H9 (cell line): ENCODE data around the gene NDUFS6. TPM values are rescaled to one million over a fixed set of nuclear protein-coding genes. Genes with fewer than 3 reads are reported as not detected.

ENCODE experiments used
- DNase-seq: peaks from one replicate; pipeline ENCODE4 v3.0.0-alpha.2; 2017
- H2AFZ ChIP-seq: one replicate; pipeline ENCODE4 v1.6.1; 2013; ENCODE audit warnings: mild to moderate bottlenecking, low read length, control low read depth, moderate library complexity
- H2AK5ac ChIP-seq: 2 replicates; pipeline ENCODE4 v1.6.1; 2013; ENCODE audit warnings: low read length, control low read depth, mixed read lengths; ENCODE audit not compliant: insufficient read length
- H2BK120ac ChIP-seq: one replicate; pipeline ENCODE4 v1.6.1; 2013; ENCODE audit warnings: low read depth, mild to moderate bottlenecking, low read length, control low read depth, inconsistent platforms; ENCODE audit not compliant: poor library complexity, severe bottlenecking
- H2BK12ac ChIP-seq: 2 replicates; pipeline ENCODE4 v1.6.1; 2013; ENCODE audit warnings: low read length, control low read depth, mixed read lengths, low read depth; ENCODE audit not compliant: insufficient read length
- H2BK15ac ChIP-seq: 2 replicates; pipeline ENCODE4 v1.6.1; 2013; ENCODE audit warnings: low read depth, low read length, control low read depth
- H2BK20ac ChIP-seq: one replicate; pipeline ENCODE4 v1.6.1; 2013; ENCODE audit warnings: low read depth, mild to moderate bottlenecking, low read length, control low read depth, inconsistent platforms; ENCODE audit not compliant: poor library complexity, severe bottlenecking
- H2BK5ac ChIP-seq: 2 replicates; pipeline ENCODE4 v1.6.1; 2013; ENCODE audit warnings: low read length, control low read depth, mixed read lengths; ENCODE audit not compliant: insufficient read length
- H3K14ac ChIP-seq: 2 replicates; pipeline ENCODE4 v1.6.1; 2013; ENCODE audit warnings: low read length, control low read depth; ENCODE audit not compliant: insufficient read depth
- H3K18ac ChIP-seq: 2 replicates; pipeline ENCODE4 v1.6.1; 2013; ENCODE audit warnings: low read depth, mild to moderate bottlenecking, mixed read lengths, low read length, control low read depth; ENCODE audit not compliant: insufficient read length
- H3K23ac ChIP-seq: 2 replicates; pipeline ENCODE4 v1.6.1; 2013; ENCODE audit warnings: low read length, control low read depth, mixed read lengths, low read depth; ENCODE audit not compliant: insufficient read length
- H3K23me2 ChIP-seq: 2 replicates; pipeline ENCODE4 v1.6.1; 2013; ENCODE audit warnings: low read depth, mild to moderate bottlenecking, mixed read lengths, low read length, control low read depth; ENCODE audit not compliant: insufficient read length, poor library complexity, severe bottlenecking
- H3K27ac ChIP-seq: 2 replicates; pipeline ENCODE4 v1.5.1; 2013; ENCODE audit warnings: low read length, control low read depth, mixed read lengths, low read depth; ENCODE audit not compliant: insufficient read length
- H3K27me3 ChIP-seq: 2 replicates; pipeline ENCODE4 v1.6.1; 2013; ENCODE audit warnings: low read length, control low read depth, inconsistent platforms; ENCODE audit not compliant: insufficient read depth
- H3K4ac ChIP-seq: 2 replicates; pipeline ENCODE4 v1.6.1; 2013; ENCODE audit warnings: low read depth, mild to moderate bottlenecking, control low read depth, inconsistent platforms, low read length, moderate library complexity
- H3K4me1 ChIP-seq: 2 replicates; pipeline ENCODE4 v1.6.1; 2013; ENCODE audit warnings: low read length, control low read depth, inconsistent platforms; ENCODE audit not compliant: insufficient read depth
- H3K4me2 ChIP-seq: 2 replicates; pipeline ENCODE4 v1.6.1; 2013; ENCODE audit warnings: low read length, control low read depth, mixed read lengths; ENCODE audit not compliant: insufficient read length, insufficient read depth
- H3K56ac ChIP-seq: 2 replicates; pipeline ENCODE4 v1.6.1; 2013; ENCODE audit warnings: low read depth, mild to moderate bottlenecking, mixed read lengths, low read length, control low read depth; ENCODE audit not compliant: insufficient read length
- H3K79me1 ChIP-seq: 2 replicates; pipeline ENCODE4 v1.6.1; 2013; ENCODE audit warnings: low read depth, mild to moderate bottlenecking, moderate library complexity, low read length, control low read depth, inconsistent platforms; ENCODE audit not compliant: insufficient read depth, poor library complexity, severe bottlenecking
- H3K79me2 ChIP-seq: 2 replicates; pipeline ENCODE4 v1.6.1; 2013; ENCODE audit warnings: low read length, control low read depth, inconsistent platforms; ENCODE audit not compliant: insufficient read depth
- H3K9ac ChIP-seq: 2 replicates; pipeline ENCODE4 v1.6.1; 2013; ENCODE audit warnings: low read length, control low read depth, mixed read lengths; ENCODE audit not compliant: insufficient read length; ENCODE audit errors: extremely low read depth
- H3K9me3 ChIP-seq: one replicate; pipeline ENCODE4 v1.6.1; 2013; ENCODE audit warnings: low read depth, low read length, inconsistent platforms; ENCODE audit not compliant: control insufficient read depth
- H3T11ph ChIP-seq: one replicate; pipeline ENCODE4 v1.6.1; 2013; ENCODE audit warnings: mild to moderate bottlenecking, low read length, control low read depth, inconsistent platforms
- H4K20me1 ChIP-seq: one replicate; pipeline ENCODE4 v1.6.1; 2013; ENCODE audit not compliant: control insufficient read depth, insufficient read length, insufficient read depth
- H4K5ac ChIP-seq: 2 replicates; pipeline ENCODE4 v1.6.1; 2013; ENCODE audit warnings: low read depth, mild to moderate bottlenecking, mixed read lengths, low read length, control low read depth; ENCODE audit not compliant: insufficient read length
- H4K8ac ChIP-seq: replicated peaks from 2 replicates; pipeline ENCODE4 v1.6.1; 2013; ENCODE audit warnings: low read length, control low read depth, mixed read lengths, low read depth; ENCODE audit not compliant: insufficient read length
- H4K91ac ChIP-seq: 2 replicates; pipeline ENCODE4 v1.6.1; 2013; ENCODE audit warnings: low read depth, mild to moderate bottlenecking, moderate library complexity, mixed read lengths, low read length, control low read depth; ENCODE audit not compliant: insufficient read length
- H3K27ac Mint-ChIP-seq, 3 experiments: 2 replicates in 2 of 3; 3 replicates in 1 of 3; pipeline ENCODE4 v1.8.0; 2020 to 2021; ENCODE audit warnings: mixed read lengths in 3 of 3, mild to moderate bottlenecking in 1 of 3, moderate library complexity in 1 of 3
- H3K27me3 Mint-ChIP-seq: 2 replicates; pipeline ENCODE4 v1.8.0; 2021; ENCODE audit warnings: low read depth, mild to moderate bottlenecking, moderate library complexity, mixed read lengths
- H3K36me3 Mint-ChIP-seq, 3 experiments: 2 replicates in 2 of 3; 3 replicates in 1 of 3; pipeline ENCODE4 v1.8.0; 2020 to 2021; ENCODE audit warnings: low read depth in 3 of 3, mixed read lengths in 3 of 3; ENCODE audit not compliant: insufficient read depth in 1 of 3
- H3K4me1 Mint-ChIP-seq, 2 experiments: 2 replicates each; pipeline ENCODE4 v1.8.0; 2020; ENCODE audit warnings: mixed read lengths in 2 of 2
- H3K4me3 Mint-ChIP-seq, 2 experiments: 2 replicates in 1 of 2; 3 replicates in 1 of 2; pipeline ENCODE4 v1.8.0; 2020 to 2021; ENCODE audit warnings: mild to moderate bottlenecking in 2 of 2, mixed read lengths in 2 of 2, moderate library complexity in 1 of 2
- H3K9me3 Mint-ChIP-seq, 2 experiments: 2 replicates in 1 of 2; 3 replicates in 1 of 2; pipeline ENCODE4 v1.8.0; 2020; ENCODE audit warnings: mild to moderate bottlenecking in 2 of 2, mixed read lengths in 2 of 2, moderate library complexity in 1 of 2
- WGBS: extraction: QIAGEN DNeasy Blood & Tissue Kit; methylation state at CpG from one replicate; pipeline ENCODE4 v1.1.7; 2013; ENCODE audit warnings: missing lambda C conversion rate, low lambda C conversion rate, mixed read lengths; ENCODE audit not compliant: insufficient read length; ENCODE audit errors: extremely low coverage; 5-methylcytosine and 5-hydroxymethylcytosine counted together
- total RNA-seq: library from RNA; stranded (reverse); gene quantifications from 2 replicates; pipeline ENCODE4 v1.2.1, GENCODE V29; 2021
- TF ChIP-seq, protein P1 (sequence below): fragments of 200-600 bp; sonication (generic); conservative IDR thresholded peaks from 3 replicates; pipeline ENCODE4 v1.8.0; 2021; ENCODE audit warnings: antibody characterized with exemption, mild to moderate bottlenecking

The NDUFS6 gene
- total RNA-seq, 1 experiment from 2014 or later, result 62.5 TPM

DNA sequence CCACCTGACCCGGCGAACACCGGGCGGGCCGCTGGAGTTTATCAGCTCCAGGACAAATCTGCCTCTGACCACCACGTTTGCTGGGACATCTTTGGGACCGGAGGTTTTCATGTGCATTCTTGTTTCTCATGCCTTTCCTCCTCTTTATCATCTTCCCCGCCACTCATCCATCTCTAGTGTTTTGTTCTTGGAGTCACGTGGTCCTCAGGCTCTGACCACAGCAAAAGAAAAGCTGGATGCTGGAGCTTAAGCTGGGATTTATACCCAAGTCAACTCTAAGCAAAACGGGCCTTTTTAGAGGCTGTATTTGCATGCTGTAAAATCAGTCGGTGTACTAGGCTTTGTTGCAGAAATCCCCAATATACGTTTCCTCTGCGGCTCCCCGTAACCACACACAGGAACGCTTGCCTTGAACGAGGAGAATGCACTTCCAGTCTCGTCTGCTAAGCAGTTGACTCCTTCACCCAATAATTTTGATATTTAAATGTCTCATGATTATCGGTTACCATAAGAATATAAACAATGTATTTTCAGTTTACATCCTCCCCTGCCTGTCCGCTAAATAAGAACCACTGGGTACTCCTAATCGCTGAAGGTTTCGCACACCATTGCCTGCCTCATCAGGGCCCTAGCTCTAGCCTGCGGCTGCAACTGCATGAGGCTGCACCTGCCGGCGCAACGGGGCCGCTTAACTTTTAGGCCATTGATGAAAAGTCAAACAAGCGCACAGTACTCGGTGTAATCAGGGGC lies 560 bp upstream of the NDUFS6 start:
- peaks cover 41 to 62% (median 60%) of the 10 kb centered on the region in 3 experiments for H3K36me3 Mint-ChIP-seq
- H2BK120ac ChIP-seq, result no peak overlapping the region
- no peak for DNase-seq
- no peak overlapping the region for H3K23ac ChIP-seq
- H3K18ac ChIP-seq, result no peak overlapping the region
- no peaks in the 10 kb centered on the region for H3K27me3 ChIP-seq
- H3K14ac ChIP-seq, result no peak overlapping the region; the same call in 1 of the 2 replicates
- H3K9ac ChIP-seq, result peak overlapping the region; percentile 64
- H3K27ac Mint-ChIP-seq, result peak overlapping the region; percentile 99 to 100 (median 99)
- no CpG with 5 or more reads among the region's 28 CpGs for WGBS
- H3K27ac ChIP-seq, result peak overlapping the region; percentile 25
- H3K9me3 Mint-ChIP-seq, result peaks cover 0 to 3% of the 10 kb centered on the region in 2 experiments; a peak in 1 of 5 replicates
- H3K4me1 Mint-ChIP-seq, result peaks cover 22% of the 10 kb centered on the region in 2 experiments
- no peak overlapping the region for H4K91ac ChIP-seq
- TF ChIP-seq, protein P1, sequence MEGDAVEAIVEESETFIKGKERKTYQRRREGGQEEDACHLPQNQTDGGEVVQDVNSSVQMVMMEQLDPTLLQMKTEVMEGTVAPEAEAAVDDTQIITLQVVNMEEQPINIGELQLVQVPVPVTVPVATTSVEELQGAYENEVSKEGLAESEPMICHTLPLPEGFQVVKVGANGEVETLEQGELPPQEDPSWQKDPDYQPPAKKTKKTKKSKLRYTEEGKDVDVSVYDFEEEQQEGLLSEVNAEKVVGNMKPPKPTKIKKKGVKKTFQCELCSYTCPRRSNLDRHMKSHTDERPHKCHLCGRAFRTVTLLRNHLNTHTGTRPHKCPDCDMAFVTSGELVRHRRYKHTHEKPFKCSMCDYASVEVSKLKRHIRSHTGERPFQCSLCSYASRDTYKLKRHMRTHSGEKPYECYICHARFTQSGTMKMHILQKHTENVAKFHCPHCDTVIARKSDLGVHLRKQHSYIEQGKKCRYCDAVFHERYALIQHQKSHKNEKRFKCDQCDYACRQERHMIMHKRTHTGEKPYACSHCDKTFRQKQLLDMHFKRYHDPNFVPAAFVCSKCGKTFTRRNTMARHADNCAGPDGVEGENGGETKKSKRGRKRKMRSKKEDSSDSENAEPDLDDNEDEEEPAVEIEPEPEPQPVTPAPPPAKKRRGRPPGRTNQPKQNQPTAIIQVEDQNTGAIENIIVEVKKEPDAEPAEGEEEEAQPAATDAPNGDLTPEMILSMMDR, result no peak
- peak overlapping the region; percentile 79 for H4K5ac ChIP-seq
- H4K8ac ChIP-seq, result peak overlapping the region; percentile 40
- no peak overlapping the region for H2BK15ac ChIP-seq
- no peak overlapping the region for H3K4ac ChIP-seq
- no peaks in the 10 kb centered on the region for H3K9me3 ChIP-seq
- no peak overlapping the region for H2AFZ ChIP-seq
- peak overlapping the region; percentile 18 for H2BK12ac ChIP-seq
- peaks cover 6% of the 10 kb centered on the region for H3K79me1 ChIP-seq
- H2BK5ac ChIP-seq, result no peak overlapping the region
- no peak overlapping the region for H2BK20ac ChIP-seq
- no peak overlapping the region for H3T11ph ChIP-seq
- peaks cover 14% of the 10 kb centered on the region; the same call in 1 of the 2 replicates for H3K79me2 ChIP-seq
- no peaks in the 10 kb centered on the region for H4K20me1 ChIP-seq
- no peaks in the 10 kb centered on the region for H3K4me1 ChIP-seq
- H3K23me2 ChIP-seq, result peaks cover 14% of the 10 kb centered on the region
- no peak overlapping the region for H2AK5ac ChIP-seq
- peak overlapping the region; percentile 53 for H3K56ac ChIP-seq
- peak overlapping the region; percentile 99 for H3K4me2 ChIP-seq
- no peaks in the 10 kb centered on the region for H3K27me3 Mint-ChIP-seq
- peak overlapping the region; percentile 95 to 96 for H3K4me3 Mint-ChIP-seq
